Measurements from ENCODE around the gene LRP10. TPM values are rescaled to one million over a fixed set of nuclear protein-coding genes. Genes with fewer than 3 reads are reported as not detected.

Gene LRP10
- total RNA-seq, 1 experiment from 2014 or later, result 42.7 TPM

DNA sequence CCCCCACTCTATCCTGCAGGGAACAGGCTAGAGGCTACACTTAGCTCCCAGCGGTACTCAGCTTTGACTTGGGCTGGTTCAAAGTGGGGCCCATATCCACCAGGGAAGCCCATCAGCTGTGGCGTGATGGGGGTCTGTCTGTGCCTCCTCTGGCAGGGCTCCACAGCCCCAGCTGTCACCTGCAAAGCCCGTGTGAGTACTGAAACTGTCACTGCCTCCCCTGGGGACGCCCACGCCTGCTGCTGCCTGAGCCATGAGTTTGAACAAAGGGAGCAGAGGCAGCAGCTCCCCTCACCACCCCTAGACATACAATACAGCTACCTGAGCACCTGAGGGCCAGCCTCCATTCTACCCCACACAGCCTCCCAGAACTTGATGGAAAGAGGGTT lies 16.4 kb downstream of the LRP10 start (continued):
- TF ChIP-seq CBX3 (IDR thresholded peaks at IDR 0.05; ENCODE audit: low read depth), result no peak
- TF ChIP-seq, protein P1, sequence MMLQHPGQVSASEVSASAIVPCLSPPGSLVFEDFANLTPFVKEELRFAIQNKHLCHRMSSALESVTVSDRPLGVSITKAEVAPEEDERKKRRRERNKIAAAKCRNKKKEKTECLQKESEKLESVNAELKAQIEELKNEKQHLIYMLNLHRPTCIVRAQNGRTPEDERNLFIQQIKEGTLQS (IDR thresholded peaks at IDR 0.05), result no peak
- TF ChIP-seq, protein P2, sequence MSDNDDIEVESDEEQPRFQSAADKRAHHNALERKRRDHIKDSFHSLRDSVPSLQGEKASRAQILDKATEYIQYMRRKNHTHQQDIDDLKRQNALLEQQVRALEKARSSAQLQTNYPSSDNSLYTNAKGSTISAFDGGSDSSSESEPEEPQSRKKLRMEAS (IDR thresholded peaks at IDR 0.05), result no peak
- no peak for TF ChIP-seq EGR1 (IDR thresholded peaks at IDR 0.05; ENCODE audit: low read depth)

DNA sequence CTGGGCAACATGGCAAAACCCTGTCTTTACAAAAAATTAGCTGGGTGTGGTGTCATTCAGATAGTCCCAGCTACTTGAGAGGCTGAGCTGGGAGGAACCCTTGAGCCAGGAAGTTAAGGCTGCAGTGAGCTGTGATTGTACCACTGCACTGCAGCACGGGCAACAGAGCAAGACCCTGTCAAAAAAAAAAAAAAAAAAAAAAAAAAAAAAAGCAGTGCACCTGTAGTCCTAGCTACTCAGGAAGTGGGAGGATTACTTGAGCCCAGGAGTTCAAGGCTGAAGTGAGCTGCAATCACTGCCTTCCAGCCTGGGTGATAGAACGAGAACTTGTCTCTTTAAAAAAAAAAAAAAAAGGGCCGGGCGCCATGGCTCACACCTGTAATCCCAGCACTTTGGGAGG lies 17.1 kb downstream of the LRP10 start:
- Histone ChIP-seq H3K4me3 (replicated peaks in 1 of 2; ENCODE audit: low read depth in 1 of 2, low read length in 2 of 2) (no peak overlapping the region; a peak in 1 of 4 replicates), H3K27me3 (ENCODE audit: insufficient read depth, low read length) (no peaks in the 10 kb centered on the region), H4K20me1 (ENCODE audit: insufficient read depth) (no peaks in the 10 kb centered on the region), H3K27ac (ENCODE audit: low read depth, low read length) (no peak overlapping the region), H3K9ac (ENCODE audit: low read length) (no peak overlapping the region), H3K4me2 (ENCODE audit: low read length) (peak overlapping the region; percentile 79; the same call in 1 of the 2 replicates), H2AFZ (ENCODE audit: low read depth, low read length, poor library complexity, severe bottlenecking) (no peak overlapping the region), H3K9me3 (ENCODE audit: control insufficient read depth in 1 of 2, insufficient read depth in 1 of 2, low read depth in 1 of 2, low read length in 2 of 2) (no peaks in the 10 kb centered on the region), H3K36me3 (ENCODE audit: control insufficient read depth in 1 of 2, insufficient read depth in 2 of 2, low read length in 2 of 2) (no peaks in the 10 kb centered on the region), H3K79me2 (ENCODE audit: insufficient read depth, low read length) (no peaks in the 10 kb centered on the region; the same call in 1 of the 2 replicates), H3K9me2 (ENCODE audit: insufficient read depth) (no peaks in the 10 kb centered on the region), H3K4me1 (ENCODE audit: control insufficient read depth in 1 of 2, insufficient read depth in 2 of 2, low read length in 2 of 2) (peaks cover 22 to 30% of the 10 kb centered on the region in 2 experiments)
- ChIA-PET POLR2A (interaction anchor here (1.2 to 1.6 kb wide), 2 partner anchors 8 to 30 kb away, joined by 3 to 4 read pairs; partner anchors contain the start of gene RBM23), CTCF (interaction anchor here (2.6 kb wide), 1 partner anchor 12 kb away, joined by 11 read pairs; no protein-coding TSS in a partner anchor), RAD21 (ENCODE audit: low non-redundant PET in 1 of 2, low total read pairs in 2 of 2, uncharacterized antibody in 2 of 2, unreplicated experiment in 2 of 2) (no interaction called here)
- TF ChIP-seq ZNF274 (IDR thresholded peaks at IDR 0.05; ENCODE audit: low read depth, low read length) (no peak), POLR2AphosphoS5 (IDR thresholded peaks at IDR 0.05; ENCODE audit: low read depth, low read length) (no peak), ZFX (IDR thresholded peaks at IDR 0.05) (no peak), SRF (IDR thresholded peaks at IDR 0.05; ENCODE audit: low read depth) (no peak), JUND (IDR thresholded peaks at IDR 0.05) (no peak), FOSL1 (IDR thresholded peaks at IDR 0.05; ENCODE audit: low read depth) (no peak), CEBPB (IDR thresholded peaks at IDR 0.05; ENCODE audit: low read depth) (no peak), ELF1 (IDR thresholded peaks at IDR 0.05; ENCODE audit: borderline replicate concordance, low read depth) (no peak), YY1 (IDR thresholded peaks at IDR 0.05; ENCODE audit: extremely low read depth, insufficient replicate concordance, low read depth, low read length) (no peak), EGR1 (IDR thresholded peaks at IDR 0.05; ENCODE audit: low read depth) (no peak)
- TF ChIP-seq, protein P3, sequence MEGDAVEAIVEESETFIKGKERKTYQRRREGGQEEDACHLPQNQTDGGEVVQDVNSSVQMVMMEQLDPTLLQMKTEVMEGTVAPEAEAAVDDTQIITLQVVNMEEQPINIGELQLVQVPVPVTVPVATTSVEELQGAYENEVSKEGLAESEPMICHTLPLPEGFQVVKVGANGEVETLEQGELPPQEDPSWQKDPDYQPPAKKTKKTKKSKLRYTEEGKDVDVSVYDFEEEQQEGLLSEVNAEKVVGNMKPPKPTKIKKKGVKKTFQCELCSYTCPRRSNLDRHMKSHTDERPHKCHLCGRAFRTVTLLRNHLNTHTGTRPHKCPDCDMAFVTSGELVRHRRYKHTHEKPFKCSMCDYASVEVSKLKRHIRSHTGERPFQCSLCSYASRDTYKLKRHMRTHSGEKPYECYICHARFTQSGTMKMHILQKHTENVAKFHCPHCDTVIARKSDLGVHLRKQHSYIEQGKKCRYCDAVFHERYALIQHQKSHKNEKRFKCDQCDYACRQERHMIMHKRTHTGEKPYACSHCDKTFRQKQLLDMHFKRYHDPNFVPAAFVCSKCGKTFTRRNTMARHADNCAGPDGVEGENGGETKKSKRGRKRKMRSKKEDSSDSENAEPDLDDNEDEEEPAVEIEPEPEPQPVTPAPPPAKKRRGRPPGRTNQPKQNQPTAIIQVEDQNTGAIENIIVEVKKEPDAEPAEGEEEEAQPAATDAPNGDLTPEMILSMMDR (IDR thresholded peaks at IDR 0.05 in 2 of 3, conservative IDR thresholded peaks at IDR 0.05 in 1 of 3; ENCODE audit: borderline replicate concordance in 1 of 3, insufficient read depth in 1 of 3, low read depth in 2 of 3, low read length in 2 of 3), result no peak
- TF ChIP-seq, protein P4, sequence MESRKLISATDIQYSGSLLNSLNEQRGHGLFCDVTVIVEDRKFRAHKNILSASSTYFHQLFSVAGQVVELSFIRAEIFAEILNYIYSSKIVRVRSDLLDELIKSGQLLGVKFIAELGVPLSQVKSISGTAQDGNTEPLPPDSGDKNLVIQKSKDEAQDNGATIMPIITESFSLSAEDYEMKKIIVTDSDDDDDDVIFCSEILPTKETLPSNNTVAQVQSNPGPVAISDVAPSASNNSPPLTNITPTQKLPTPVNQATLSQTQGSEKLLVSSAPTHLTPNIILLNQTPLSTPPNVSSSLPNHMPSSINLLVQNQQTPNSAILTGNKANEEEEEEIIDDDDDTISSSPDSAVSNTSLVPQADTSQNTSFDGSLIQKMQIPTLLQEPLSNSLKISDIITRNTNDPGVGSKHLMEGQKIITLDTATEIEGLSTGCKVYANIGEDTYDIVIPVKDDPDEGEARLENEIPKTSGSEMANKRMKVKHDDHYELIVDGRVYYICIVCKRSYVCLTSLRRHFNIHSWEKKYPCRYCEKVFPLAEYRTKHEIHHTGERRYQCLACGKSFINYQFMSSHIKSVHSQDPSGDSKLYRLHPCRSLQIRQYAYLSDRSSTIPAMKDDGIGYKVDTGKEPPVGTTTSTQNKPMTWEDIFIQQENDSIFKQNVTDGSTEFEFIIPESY (IDR thresholded peaks at IDR 0.05; ENCODE audit: extremely low read depth, insufficient replicate concordance, low read length), result no peak
- TF ChIP-seq, protein P1 (IDR thresholded peaks at IDR 0.05), result no peak
- ATAC-seq (no peak), DNase-seq (ENCODE audit: low read depth, low spot score) (no peak)
- intact Hi-C loops (cut with micrococcal nuclease), result no loop called here
- no TSS peak for BruUV-seq (replicated peaks)
